ENCODE data around the gene ZCWPW2. TPM values are rescaled to one million over a fixed set of nuclear protein-coding genes. Genes with fewer than 3 reads are reported as not detected.
A peak's percentile ranks its signal among the peaks of the same experiment; 100 is the strongest.

The ZCWPW2 gene
- total and polyA plus RNA-seq, 9 of the 15 experiments (the other 6 are each of a cell fraction or from before 2014, with no cell fraction given) = 0.10 to 0.77 (median 0.44) TPM

DNA sequence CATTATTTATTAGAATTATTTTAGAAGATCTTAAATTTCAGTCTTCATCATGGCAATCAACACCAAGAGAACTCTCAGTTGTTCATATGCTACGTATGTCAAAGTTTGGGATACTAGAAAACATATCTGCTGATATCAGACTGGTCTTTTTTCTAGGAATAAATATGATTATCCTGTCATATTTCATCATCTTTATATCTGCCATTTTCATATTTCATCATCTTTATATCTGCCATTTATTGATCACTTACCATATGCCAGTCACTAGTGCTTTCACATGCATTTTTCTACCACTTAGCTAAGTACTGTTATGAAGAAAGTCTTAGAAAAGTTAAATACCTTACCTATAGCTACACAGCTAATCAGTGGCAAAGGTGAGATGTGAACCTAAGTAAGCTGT is 2.8 kb upstream of the ZCWPW2 start:
- H3K4me1 ChIP-seq (replicated peaks in 1 of 2; ENCODE audit: control insufficient read depth in 2 of 2, insufficient read depth in 2 of 2, low read length in 2 of 2) = peaks cover 4 to 10% of the 10 kb centered on the region in 2 experiments; a peak in 3 of 5 replicates
- FAIRE-seq = no peak
- no peak for DNase-seq (ENCODE audit: extremely low read depth in 1 of 4, low spot score in 3 of 4)
- H4K20me1 ChIP-seq (replicated peaks; ENCODE audit: control insufficient read depth, insufficient read depth, low read length) = no peaks in the 10 kb centered on the region
- POLR2A ChIA-PET = no interaction called here
- no peak for ATAC-seq
- no peaks in the 10 kb centered on the region for H3K9me1 ChIP-seq (ENCODE audit: control insufficient read depth, insufficient read depth, low read length)
- no peak overlapping the region for H2AFZ ChIP-seq (ENCODE audit: low read depth, low read length)
- 0 out of 4 replicates have a peak overlapping the region, but pooled peaks of 1 of the 2 experiments have one; percentile 5 for H3K9ac ChIP-seq (ENCODE audit: insufficient read depth in 1 of 2, low read depth in 2 of 2, low read length in 2 of 2)
- TF ChIP-seq FUS (optimal IDR thresholded peaks at IDR 0.05; ENCODE audit: low read depth, low read length) (no peak), RBM15 (IDR thresholded peaks at IDR 0.05; ENCODE audit: insufficient read depth, low read length) (no peak), HNRNPUL1 (IDR thresholded peaks at IDR 0.05; ENCODE audit: low read length) (no peak), ZNF644 (tag; IDR thresholded peaks at IDR 0.05; ENCODE audit: low read depth) (no peak), MCM3 (IDR thresholded peaks at IDR 0.05) (no peak), ELF1 (tag; IDR thresholded peaks at IDR 0.05) (no peak), PTBP1 (IDR thresholded peaks at IDR 0.05; ENCODE audit: low read depth, low read length) (no peak), ILF3 (IDR thresholded peaks at IDR 0.05; ENCODE audit: borderline replicate concordance) (no peak), LARP7 (IDR thresholded peaks at IDR 0.05) (no peak), DNMT1 (IDR thresholded peaks at IDR 0.05) (no peak), ZNF253 (CRISPR knock-in tag; conservative IDR thresholded peaks at IDR 0.05) (no peak), CEBPB (tag; IDR thresholded peaks at IDR 0.05) (peak; percentile 64; the same call in 1 of the 2 replicates), NR2F6 (CRISPR knock-in tag; IDR thresholded peaks at IDR 0.05) (no peak), SIN3A (IDR thresholded peaks at IDR 0.05; ENCODE audit: borderline replicate concordance in 2 of 2, control insufficient read depth in 1 of 2, low read depth in 2 of 2, low read length in 2 of 2) (no peak), ZZZ3 (IDR thresholded peaks at IDR 0.05) (no peak), CEBPG (CRISPR knock-in tag; IDR thresholded peaks at IDR 0.05) (no peak), CEBPG (tag; conservative IDR thresholded peaks at IDR 0.05 in 1 of 2, IDR thresholded peaks at IDR 0.05 in 1 of 2) (peak; percentile 68 to 83; a peak in 3 of 4 replicates)
- TF ChIP-seq, protein P1, sequence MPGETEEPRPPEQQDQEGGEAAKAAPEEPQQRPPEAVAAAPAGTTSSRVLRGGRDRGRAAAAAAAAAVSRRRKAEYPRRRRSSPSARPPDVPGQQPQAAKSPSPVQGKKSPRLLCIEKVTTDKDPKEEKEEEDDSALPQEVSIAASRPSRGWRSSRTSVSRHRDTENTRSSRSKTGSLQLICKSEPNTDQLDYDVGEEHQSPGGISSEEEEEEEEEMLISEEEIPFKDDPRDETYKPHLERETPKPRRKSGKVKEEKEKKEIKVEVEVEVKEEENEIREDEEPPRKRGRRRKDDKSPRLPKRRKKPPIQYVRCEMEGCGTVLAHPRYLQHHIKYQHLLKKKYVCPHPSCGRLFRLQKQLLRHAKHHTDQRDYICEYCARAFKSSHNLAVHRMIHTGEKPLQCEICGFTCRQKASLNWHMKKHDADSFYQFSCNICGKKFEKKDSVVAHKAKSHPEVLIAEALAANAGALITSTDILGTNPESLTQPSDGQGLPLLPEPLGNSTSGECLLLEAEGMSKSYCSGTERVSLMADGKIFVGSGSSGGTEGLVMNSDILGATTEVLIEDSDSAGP (CRISPR knock-in tag; IDR thresholded peaks at IDR 0.05) = no peak
- TF ChIP-seq, protein P2, sequence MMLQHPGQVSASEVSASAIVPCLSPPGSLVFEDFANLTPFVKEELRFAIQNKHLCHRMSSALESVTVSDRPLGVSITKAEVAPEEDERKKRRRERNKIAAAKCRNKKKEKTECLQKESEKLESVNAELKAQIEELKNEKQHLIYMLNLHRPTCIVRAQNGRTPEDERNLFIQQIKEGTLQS (IDR thresholded peaks at IDR 0.05) = peak; percentile 81
- TF ChIP-seq, protein P2 (CRISPR knock-in tag; conservative IDR thresholded peaks at IDR 0.05) = no peak
- no TSS peak for BruUV-seq (replicated peaks)
- intact Hi-C loops (cut with micrococcal nuclease) = no loop called here
- WGBS (ENCODE audit: insufficient coverage, low coverage, missing lambda C conversion rate) = 93% methylated on average over 1 of the region's 1 CpG
- H3K4me3 ChIP-seq = no peak overlapping the region
- no peaks in the 10 kb centered on the region for H3K27me3 ChIP-seq (ENCODE audit: control insufficient read depth in 2 of 2, insufficient read depth in 2 of 2, low read length in 2 of 2)
- peaks cover 6% of the 10 kb centered on the region; the same call in 1 of the 3 replicates for H3K36me3 ChIP-seq (ENCODE audit: control insufficient read depth, insufficient read depth, low read length)
- CTCF ChIA-PET (ENCODE audit: low intra/inter-chr PET ratio) = no interaction called here
- H3K27ac ChIP-seq (ENCODE audit: extremely low read depth, low read depth, low read length) = no peak overlapping the region
- peak overlapping the region; percentile 65; the same call in 1 of the 2 replicates for H3K4me2 ChIP-seq (ENCODE audit: insufficient read depth, low read length)
- no peaks in the 10 kb centered on the region for H3K9me3 ChIP-seq (replicated peaks; ENCODE audit: control insufficient read depth, insufficient read depth, low read depth, low read length)
- in situ Hi-C loops (cut with MboI) = no loop called here
- peaks cover 87% of the 10 kb centered on the region for H3K79me2 ChIP-seq (ENCODE audit: control insufficient read depth, insufficient read depth, low read length)
